GM12878 (cell line): ENCODE data around the gene CAMK2D. TPM values are rescaled to one million over a fixed set of nuclear protein-coding genes. Genes with fewer than 3 reads are reported as not detected.

Experiments
- ATAC-seq: fragments of 200-7000 bp; cut with Tn5 transposase; 3 replicates; pipeline ENCODE4 v1.9.1; 2020; ENCODE audit warnings: mild to moderate bottlenecking, moderate library complexity
- BruUV-seq: library from RNA; stranded (reverse); fragments of 400-500 nt; replicated peaks from 2 replicates; lab custom pipeline; 2021; lab: Mats Ljungman, UMichigan
- CTCF ChIA-PET: fragments of 300-600 bp; sonication (Branson Sonifier 250); formaldehyde crosslinking; extraction: SDS; loops from one replicate; lab custom pipeline; 2021; ENCODE audit warnings: inconsistent platforms; lab: Yijun Ruan, JAX
- POLR2A ChIA-PET: fragments of 350-600 bp; formaldehyde crosslinking; extraction: SDS; loops from one replicate; lab custom pipeline; 2021; ENCODE audit warnings: inconsistent platforms; lab: Charles Lee
- RAD21 ChIA-PET: fragments of 300-600 bp; sonication (Branson Sonifier 250); formaldehyde crosslinking; loops from one replicate; lab custom pipeline; 2023; ENCODE audit warnings: antibody characterized with exemption; ENCODE audit not compliant: unreplicated experiment; lab: Charles Lee
- SMC1A ChIA-PET: fragments of 300-600 bp; sonication (Branson Sonifier 250); formaldehyde crosslinking; loops from one replicate; lab custom pipeline; 2023; ENCODE audit not compliant: unreplicated experiment, uncharacterized antibody; lab: Charles Lee
- DNase-seq: peaks from one replicate; pipeline ENCODE4 v3.0.0-alpha.2; 2011; ENCODE audit warnings: low read depth, low spot score
- FAIRE-seq: peaks from 3 replicates; lab custom pipeline; 2011; peaks lifted over from hg19 to GRCh38; lab: Jason Lieb, UNC
- H2AFZ ChIP-seq: 2 replicates; pipeline ENCODE4 v1.6.0; 2011; ENCODE audit warnings: low read depth, low read length, control low read depth; ENCODE audit not compliant: control insufficient read depth
- H3K27ac ChIP-seq: 2 replicates; pipeline ENCODE4 v1.5.1; 2011; ENCODE audit warnings: control low read depth; ENCODE audit not compliant: control insufficient read depth, insufficient read depth
- H3K27me3 ChIP-seq, 2 experiments: replicated peaks in 1 of 2; 2 replicates each; pipeline versions ENCODE4 v1.6.0 to v1.6.1; 2011; ENCODE audit warnings: low read length in 1 of 2; ENCODE audit not compliant: control insufficient read depth in 2 of 2, insufficient read depth in 2 of 2
- H3K36me3 ChIP-seq, 2 experiments: 2 replicates each; pipeline ENCODE4 v1.5.1; 2011; ENCODE audit warnings: low read length in 1 of 2; ENCODE audit not compliant: control insufficient read depth in 2 of 2, insufficient read depth in 2 of 2
- H3K4me1 ChIP-seq: 2 replicates; pipeline ENCODE4 v1.6.1; 2011; ENCODE audit warnings: mild to moderate bottlenecking, low read length, moderate library complexity, mixed read lengths; ENCODE audit not compliant: control insufficient read depth, insufficient read depth
- H3K4me2 ChIP-seq: 2 replicates; pipeline ENCODE4 v1.6.0; 2011; ENCODE audit warnings: control low read depth; ENCODE audit not compliant: control insufficient read depth, insufficient read depth
- H3K4me3 ChIP-seq: fragments of 200-600 bp; sonication (generic); 2 replicates; pipeline ENCODE4 v1.5.1; 2016
- H3K79me2 ChIP-seq: 2 replicates; pipeline ENCODE4 v1.6.0; 2011; ENCODE audit warnings: low read length; ENCODE audit not compliant: control insufficient read depth, insufficient read depth
- H3K9ac ChIP-seq: 2 replicates; pipeline ENCODE4 v1.8.0; 2011; ENCODE audit warnings: low read length, control low read depth, mixed read lengths; ENCODE audit not compliant: control insufficient read depth, insufficient read depth
- H3K9me3 ChIP-seq: replicated peaks from 3 replicates; pipeline ENCODE4 v1.5.1; 2011; ENCODE audit warnings: mild to moderate bottlenecking, low read length; ENCODE audit not compliant: control insufficient read depth, insufficient read depth
- H4K20me1 ChIP-seq: 2 replicates; pipeline ENCODE4 v1.6.0; 2011; ENCODE audit not compliant: control insufficient read depth, insufficient read depth
- BMI1 ChIP-seq: fragments of 450-650 bp; IDR thresholded peaks from 2 replicates; pipeline ENCODE4 v1.6.1; 2016; ENCODE audit warnings: mild to moderate bottlenecking, moderate library complexity, borderline replicate concordance
- CBX5 ChIP-seq: sonication (generic); IDR thresholded peaks from 2 replicates; pipeline ENCODE4 v1.6.1; 2016; ENCODE audit warnings: low read depth, moderate library complexity, mild to moderate bottlenecking, inconsistent platforms
- EED ChIP-seq: sonication (generic); IDR thresholded peaks from 2 replicates; pipeline ENCODE4 v1.6.1; 2016; ENCODE audit warnings: antibody characterized with exemption, low read depth
- EZH2 ChIP-seq: IDR thresholded peaks from 2 replicates; pipeline ENCODE4 v1.6.1; 2012; ENCODE audit warnings: low read depth, mild to moderate bottlenecking, control low read depth, inconsistent platforms, low read length, borderline replicate concordance; ENCODE audit not compliant: control insufficient read depth
- HCFC1 ChIP-seq: fragments of 150-350 bp; IDR thresholded peaks from 2 replicates; pipeline ENCODE4 v1.6.1; 2014; ENCODE audit warnings: low read length
- IKZF1 ChIP-seq: fragments of 450-650 bp; conservative IDR thresholded peaks from 2 replicates; pipeline ENCODE4 v1.6.1; 2017; ENCODE audit warnings: antibody characterized with exemption, mild to moderate bottlenecking
- KLF5 ChIP-seq: fragments of 450-650 bp; IDR thresholded peaks from 2 replicates; pipeline ENCODE4 v1.6.1; 2014; ENCODE audit warnings: mild to moderate bottlenecking; ENCODE audit not compliant: partially characterized antibody
- MEF2B ChIP-seq: fragments of 450-650 bp; IDR thresholded peaks from 2 replicates; pipeline ENCODE4 v1.6.1; 2018; ENCODE audit warnings: mild to moderate bottlenecking, moderate library complexity; ENCODE audit not compliant: partially characterized antibody, poor library complexity, severe bottlenecking
- NBN ChIP-seq: fragments of 450-650 bp; IDR thresholded peaks from 2 replicates; pipeline ENCODE4 v1.6.1; 2016
- NR2F1 ChIP-seq: fragments of 450-650 bp; conservative IDR thresholded peaks from 2 replicates; pipeline ENCODE4 v1.6.1; 2017; ENCODE audit warnings: mild to moderate bottlenecking
- NRF1 ChIP-seq: conservative IDR thresholded peaks from 2 replicates; pipeline ENCODE4 v1.6.1; 2011; ENCODE audit warnings: mild to moderate bottlenecking, low read depth, low read length, improper control_type of control experiment
- POLR2A ChIP-seq: IDR thresholded peaks from 2 replicates; pipeline ENCODE4 v1.6.1; 2011; ENCODE audit warnings: low read depth, mild to moderate bottlenecking, low read length
- SIN3A ChIP-seq: IDR thresholded peaks from 2 replicates; pipeline ENCODE4 v1.6.1; 2012; ENCODE audit warnings: low read depth, low read length, improper control_type of control experiment
- TCF3 ChIP-seq: IDR thresholded peaks from 2 replicates; pipeline ENCODE4 v1.6.1; 2012; ENCODE audit warnings: low read depth, mild to moderate bottlenecking, low read length, borderline replicate concordance; ENCODE audit not compliant: insufficient read depth
- YY1 ChIP-seq: IDR thresholded peaks from 2 replicates; pipeline ENCODE4 v1.6.1; 2011; ENCODE audit warnings: low read depth, mild to moderate bottlenecking, low read length
- ZNF207 ChIP-seq: fragments of 450-650 bp; IDR thresholded peaks from 2 replicates; pipeline ENCODE4 v1.6.1; 2014; ENCODE audit warnings: antibody characterized with exemption, mild to moderate bottlenecking, borderline replicate concordance
- WGBS: methylation state at CpG from one replicate; pipeline ENCODE4 v1.1.6; 2016; ENCODE audit warnings: low lambda C conversion rate; ENCODE audit not compliant: insufficient replicate concordance, insufficient coverage; ENCODE audit errors: missing lambda C conversion rate; 5-methylcytosine and 5-hydroxymethylcytosine counted together
- in situ Hi-C: fragments of 300-500 bp; cut with MboI; formaldehyde crosslinking; loops from 9 replicates; pipeline ENCODE4 v1.14.3; 2018; ENCODE audit warnings: mixed read lengths
- intact Hi-C: fragments of 100-400 bp; cut with micrococcal nuclease; formaldehyde crosslinking; loops from one replicate; pipeline ENCODE4 v1.14.2; 2022; ENCODE audit not compliant: unreplicated experiment
- polyA plus RNA-seq, 11 experiments: library from polyadenylated mRNA; depleted of rRNA in 4 of 11; unstranded in 6 of 11; stranded (reverse) in 5 of 11; fragments of >200 nt; fragmentation: Nextera tagmentation in 4 of 11; fragmentation: Illumina TruSeq in 1 of 11; extraction: Ambion mirVana in 4 of 11; extraction: Trizol in 1 of 11; gene quantifications; 1 replicate in 1 of 11; 2 replicates in 10 of 11; pipeline versions ENCODE4 v1.2.1 to v1.2.3, GENCODE V29; 2011 to 2016; ENCODE audit warnings: inconsistent platforms in 2 of 11, missing spikeins in 2 of 11, low read depth in 1 of 11
- total RNA-seq, 4 experiments: library from RNA; depleted of rRNA in 3 of 4; stranded (reverse); fragments of >200 nt in 3 of 4; fragmentation: Illumina TruSeq in 1 of 4; extraction: Trizol in 1 of 4; gene quantifications; 2 replicates each; pipeline versions ENCODE4 v1.2.1 to v1.2.3, GENCODE V29; 2013 to 2021
- TF ChIP-seq, protein P1 (sequence below): fragments of 450-650 bp; IDR thresholded peaks from 2 replicates; pipeline ENCODE4 v1.6.1; 2016; ENCODE audit warnings: mild to moderate bottlenecking
- TF ChIP-seq, protein P2 (sequence below): IDR thresholded peaks from 2 replicates; pipeline ENCODE4 v1.6.1; 2011; ENCODE audit warnings: low read depth, low read length, improper control_type of control experiment, borderline replicate concordance
- TF ChIP-seq, protein P3 (sequence below): fragments of 150-350 bp; IDR thresholded peaks from 2 replicates; pipeline ENCODE4 v1.6.1; 2016; ENCODE audit warnings: low read depth, low read length

Gene CAMK2D
- total and polyA plus RNA-seq, 10 of the 15 experiments (the other 5 are each of a cell fraction or from before 2014, with no cell fraction given) = 6.9 to 88.5 (median 12.9) TPM

DNA sequence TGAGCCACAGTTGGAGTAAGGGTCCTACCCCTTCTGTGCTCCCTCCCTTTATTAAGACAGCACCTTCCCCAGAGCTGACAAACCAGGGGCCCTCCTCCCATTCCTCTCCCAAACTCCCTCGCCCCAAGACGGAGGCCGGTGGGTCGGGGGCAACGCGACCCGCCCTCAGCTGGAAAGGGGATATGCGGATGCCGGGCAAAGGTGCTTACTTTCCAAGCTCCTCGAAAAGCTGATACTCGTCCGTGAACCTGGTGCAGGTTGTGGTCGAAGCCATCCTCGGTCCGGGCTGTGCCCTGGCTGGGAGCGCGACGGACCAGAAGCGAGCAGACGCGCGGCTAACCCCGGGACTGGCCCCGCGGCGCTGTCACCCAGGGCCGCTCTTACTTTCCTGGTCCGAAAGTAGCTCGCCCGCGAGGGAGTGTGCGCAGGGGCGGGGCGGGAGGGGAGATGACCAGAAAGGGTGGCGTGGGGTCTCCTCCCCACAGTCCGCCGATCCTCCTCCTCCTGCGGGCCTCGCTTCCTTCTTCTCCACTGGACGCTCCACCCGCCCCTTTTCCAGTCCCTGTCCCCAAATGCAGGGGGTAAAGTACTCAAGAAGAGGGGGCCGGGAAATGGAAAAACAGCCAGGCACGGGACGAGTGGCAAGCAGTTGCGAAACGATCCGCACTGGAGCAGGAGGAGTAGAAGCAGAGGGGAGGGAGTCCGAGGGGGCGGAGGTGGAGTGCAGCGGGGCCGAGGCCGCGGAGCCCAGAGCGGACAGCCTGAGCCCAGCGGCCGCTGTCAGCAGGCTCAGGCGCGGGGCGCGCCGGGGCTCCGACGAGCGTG is 531 bp downstream of the CAMK2D start:
- ChIA-PET POLR2A (interaction anchor here (0.6 to 1.1 kb wide), 2 partner anchors 121 to 197 kb away, joined by 4 to 7 read pairs; no protein-coding TSS in a partner anchor), CTCF (interaction anchor here (0.9 to 3.5 kb wide), 3 partner anchors 76 to 213 kb away, joined by 4 to 35 read pairs (median 26); no protein-coding TSS in a partner anchor), SMC1A (interaction anchor here (0.9 to 3.5 kb wide), 15 partner anchors 9 to 366 kb away, joined by 3 to 60 read pairs (median 5); no protein-coding TSS in a partner anchor), RAD21 (interaction anchor here (0.6 to 3.5 kb wide), 21 partner anchors 62 to 366 kb away, joined by 3 to 72 read pairs (median 5); no protein-coding TSS in a partner anchor)
- Histone ChIP-seq H3K27me3 (no peaks in the 10 kb centered on the region), H4K20me1 (no peaks in the 10 kb centered on the region), H3K9ac (peak overlapping the region; percentile 91), H3K9me3 (no peaks in the 10 kb centered on the region; the same call in 2 of the 3 replicates), H2AFZ (peak overlapping the region; percentile 67), H3K4me2 (peak overlapping the region; percentile 82), H3K4me3 (peak overlapping the region; percentile 99), H3K36me3 (no peaks in the 10 kb centered on the region), H3K4me1 (no peaks in the 10 kb centered on the region), H3K27ac (peak overlapping the region; percentile 98), H3K79me2 (peaks cover 56% of the 10 kb centered on the region)
- FAIRE-seq = no peak
- no peak for DNase-seq
- peak; percentile 45 for ATAC-seq
- no TSS peak for BruUV-seq
- intact Hi-C loops (loop anchor here (1.0 to 10.0 kb wide), 4 partner anchors 74 to 1476 kb away; partner anchors contain the start of gene TIFA), in situ Hi-C loops (loop anchor here (5.0 kb wide), 1 partner anchor 194 kb away; no protein-coding TSS in a partner anchor)
- 1% methylated on average over 52 of the region's 64 CpGs for WGBS
- TF ChIP-seq POLR2A (peak; percentile 62), EZH2 (no peak), NRF1 (no peak), YY1 (0 out of 2 replicates have a peak, but pooled peaks have one; percentile 4), MEF2B (no peak), NBN (no peak), IKZF1 (no peak), EED (no peak), SIN3A (no peak; the same call in 1 of the 2 replicates), KLF5 (no peak), CBX5 (0 out of 2 replicates have a peak, but pooled peaks have one; percentile 6), ZNF207 (peak; percentile 21; the same call in 1 of the 2 replicates), BMI1 (no peak), NR2F1 (peak; percentile 14; the same call in 1 of the 2 replicates), TCF3 (no peak), HCFC1 (no peak)
- TF ChIP-seq, protein P1, sequence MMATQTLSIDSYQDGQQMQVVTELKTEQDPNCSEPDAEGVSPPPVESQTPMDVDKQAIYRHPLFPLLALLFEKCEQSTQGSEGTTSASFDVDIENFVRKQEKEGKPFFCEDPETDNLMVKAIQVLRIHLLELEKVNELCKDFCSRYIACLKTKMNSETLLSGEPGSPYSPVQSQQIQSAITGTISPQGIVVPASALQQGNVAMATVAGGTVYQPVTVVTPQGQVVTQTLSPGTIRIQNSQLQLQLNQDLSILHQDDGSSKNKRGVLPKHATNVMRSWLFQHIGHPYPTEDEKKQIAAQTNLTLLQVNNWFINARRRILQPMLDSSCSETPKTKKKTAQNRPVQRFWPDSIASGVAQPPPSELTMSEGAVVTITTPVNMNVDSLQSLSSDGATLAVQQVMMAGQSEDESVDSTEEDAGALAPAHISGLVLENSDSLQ = no peak
- TF ChIP-seq, protein P2, sequence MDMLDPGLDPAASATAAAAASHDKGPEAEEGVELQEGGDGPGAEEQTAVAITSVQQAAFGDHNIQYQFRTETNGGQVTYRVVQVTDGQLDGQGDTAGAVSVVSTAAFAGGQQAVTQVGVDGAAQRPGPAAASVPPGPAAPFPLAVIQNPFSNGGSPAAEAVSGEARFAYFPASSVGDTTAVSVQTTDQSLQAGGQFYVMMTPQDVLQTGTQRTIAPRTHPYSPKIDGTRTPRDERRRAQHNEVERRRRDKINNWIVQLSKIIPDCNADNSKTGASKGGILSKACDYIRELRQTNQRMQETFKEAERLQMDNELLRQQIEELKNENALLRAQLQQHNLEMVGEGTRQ = no peak
- TF ChIP-seq, protein P3, sequence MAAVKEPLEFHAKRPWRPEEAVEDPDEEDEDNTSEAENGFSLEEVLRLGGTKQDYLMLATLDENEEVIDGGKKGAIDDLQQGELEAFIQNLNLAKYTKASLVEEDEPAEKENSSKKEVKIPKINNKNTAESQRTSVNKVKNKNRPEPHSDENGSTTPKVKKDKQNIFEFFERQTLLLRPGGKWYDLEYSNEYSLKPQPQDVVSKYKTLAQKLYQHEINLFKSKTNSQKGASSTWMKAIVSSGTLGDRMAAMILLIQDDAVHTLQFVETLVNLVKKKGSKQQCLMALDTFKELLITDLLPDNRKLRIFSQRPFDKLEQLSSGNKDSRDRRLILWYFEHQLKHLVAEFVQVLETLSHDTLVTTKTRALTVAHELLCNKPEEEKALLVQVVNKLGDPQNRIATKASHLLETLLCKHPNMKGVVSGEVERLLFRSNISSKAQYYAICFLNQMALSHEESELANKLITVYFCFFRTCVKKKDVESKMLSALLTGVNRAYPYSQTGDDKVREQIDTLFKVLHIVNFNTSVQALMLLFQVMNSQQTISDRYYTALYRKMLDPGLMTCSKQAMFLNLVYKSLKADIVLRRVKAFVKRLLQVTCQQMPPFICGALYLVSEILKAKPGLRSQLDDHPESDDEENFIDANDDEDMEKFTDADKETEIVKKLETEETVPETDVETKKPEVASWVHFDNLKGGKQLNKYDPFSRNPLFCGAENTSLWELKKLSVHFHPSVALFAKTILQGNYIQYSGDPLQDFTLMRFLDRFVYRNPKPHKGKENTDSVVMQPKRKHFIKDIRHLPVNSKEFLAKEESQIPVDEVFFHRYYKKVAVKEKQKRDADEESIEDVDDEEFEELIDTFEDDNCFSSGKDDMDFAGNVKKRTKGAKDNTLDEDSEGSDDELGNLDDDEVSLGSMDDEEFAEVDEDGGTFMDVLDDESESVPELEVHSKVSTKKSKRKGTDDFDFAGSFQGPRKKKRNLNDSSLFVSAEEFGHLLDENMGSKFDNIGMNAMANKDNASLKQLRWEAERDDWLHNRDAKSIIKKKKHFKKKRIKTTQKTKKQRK = no peak
